ENCODE results near the gene HHIPL1.

DNA sequence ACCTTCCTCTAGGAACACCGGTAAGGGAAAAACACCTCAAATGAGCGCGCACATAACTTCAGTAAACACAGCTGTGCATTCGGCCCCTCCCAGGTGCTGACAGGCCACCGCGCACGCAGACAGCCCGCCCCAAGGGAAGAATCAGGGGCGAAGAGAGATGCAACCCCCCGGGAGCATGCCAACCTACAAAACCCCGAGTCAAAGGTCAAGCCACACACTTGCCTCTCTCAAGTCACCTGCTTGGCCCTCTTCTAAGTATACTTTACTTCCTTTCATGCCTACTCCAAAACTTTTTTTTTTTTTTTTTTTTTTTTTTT lies 36.9 kb downstream of the HHIPL1 start:
- TF ChIP-seq, protein P1, sequence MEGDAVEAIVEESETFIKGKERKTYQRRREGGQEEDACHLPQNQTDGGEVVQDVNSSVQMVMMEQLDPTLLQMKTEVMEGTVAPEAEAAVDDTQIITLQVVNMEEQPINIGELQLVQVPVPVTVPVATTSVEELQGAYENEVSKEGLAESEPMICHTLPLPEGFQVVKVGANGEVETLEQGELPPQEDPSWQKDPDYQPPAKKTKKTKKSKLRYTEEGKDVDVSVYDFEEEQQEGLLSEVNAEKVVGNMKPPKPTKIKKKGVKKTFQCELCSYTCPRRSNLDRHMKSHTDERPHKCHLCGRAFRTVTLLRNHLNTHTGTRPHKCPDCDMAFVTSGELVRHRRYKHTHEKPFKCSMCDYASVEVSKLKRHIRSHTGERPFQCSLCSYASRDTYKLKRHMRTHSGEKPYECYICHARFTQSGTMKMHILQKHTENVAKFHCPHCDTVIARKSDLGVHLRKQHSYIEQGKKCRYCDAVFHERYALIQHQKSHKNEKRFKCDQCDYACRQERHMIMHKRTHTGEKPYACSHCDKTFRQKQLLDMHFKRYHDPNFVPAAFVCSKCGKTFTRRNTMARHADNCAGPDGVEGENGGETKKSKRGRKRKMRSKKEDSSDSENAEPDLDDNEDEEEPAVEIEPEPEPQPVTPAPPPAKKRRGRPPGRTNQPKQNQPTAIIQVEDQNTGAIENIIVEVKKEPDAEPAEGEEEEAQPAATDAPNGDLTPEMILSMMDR (IDR thresholded peaks at IDR 0.05), result no peak
- TF ChIP-seq POLR2A (IDR thresholded peaks at IDR 0.05; ENCODE audit: low read length) (no peak), NPAS2 (CRISPR knock-in tag; IDR thresholded peaks at IDR 0.05; ENCODE audit: borderline replicate concordance) (no peak), NR3C1 (IDR thresholded peaks at IDR 0.05) (no peak)
